ENCODE measurements around the gene GLIS2. TPM values are rescaled to one million over a fixed set of nuclear protein-coding genes. Genes with fewer than 3 reads are reported as not detected.

The GLIS2 gene
- 1.0 and 2.1 TPM in 2 replicates for total RNA-seq

DNA sequence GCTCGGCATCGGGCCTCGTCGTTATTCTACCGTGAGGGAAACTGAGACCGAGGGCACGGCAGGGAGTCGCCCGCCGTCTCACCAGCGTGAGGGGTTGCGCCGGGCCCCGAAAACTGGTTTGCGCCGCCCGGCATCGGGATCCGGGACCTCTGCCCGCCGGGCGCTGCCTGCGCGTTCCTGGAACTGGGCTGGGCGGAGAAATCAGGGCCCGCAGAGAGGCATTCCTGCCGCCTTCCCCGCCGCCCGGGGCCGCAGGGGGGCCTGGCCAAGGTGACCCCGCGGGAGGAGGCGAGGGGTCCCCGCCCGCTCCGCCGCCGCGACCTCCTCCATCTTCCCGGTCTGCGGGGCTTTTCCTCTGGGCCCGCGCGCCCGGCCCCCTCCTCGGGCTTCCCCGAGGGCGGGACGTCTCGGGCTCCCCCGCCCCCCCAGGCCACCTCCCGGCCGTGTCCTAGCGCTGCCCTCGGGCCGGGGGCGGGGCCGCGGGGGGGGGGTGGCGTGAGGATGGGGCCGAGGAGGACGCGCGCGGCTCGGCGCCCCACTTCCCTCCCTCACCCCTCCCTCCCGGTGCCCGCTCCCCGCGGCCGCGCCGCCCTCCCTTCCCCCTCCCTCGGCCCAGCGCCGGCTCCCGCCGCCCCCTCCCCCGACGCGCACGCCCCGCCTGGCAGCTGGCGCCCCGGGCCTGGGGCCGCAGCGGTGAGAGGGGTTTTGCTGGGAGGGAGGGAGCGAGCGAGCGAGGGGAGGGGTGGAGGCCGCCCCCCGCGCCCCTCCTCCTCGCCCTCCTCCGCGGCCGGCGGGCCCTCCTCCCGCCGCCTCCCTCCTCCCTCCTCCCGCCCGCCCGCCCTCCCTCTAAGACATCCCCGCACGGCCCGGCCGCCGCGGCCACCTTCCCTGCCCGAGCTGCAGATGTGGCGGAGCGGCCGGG is at the start of gene GLIS2:
Gene GLIS2, plus strand, starts transcription at position 882 of the 922 bp plus-strand sequence. CDS start 16,214 bp downstream, outside the sequence.

DNA sequence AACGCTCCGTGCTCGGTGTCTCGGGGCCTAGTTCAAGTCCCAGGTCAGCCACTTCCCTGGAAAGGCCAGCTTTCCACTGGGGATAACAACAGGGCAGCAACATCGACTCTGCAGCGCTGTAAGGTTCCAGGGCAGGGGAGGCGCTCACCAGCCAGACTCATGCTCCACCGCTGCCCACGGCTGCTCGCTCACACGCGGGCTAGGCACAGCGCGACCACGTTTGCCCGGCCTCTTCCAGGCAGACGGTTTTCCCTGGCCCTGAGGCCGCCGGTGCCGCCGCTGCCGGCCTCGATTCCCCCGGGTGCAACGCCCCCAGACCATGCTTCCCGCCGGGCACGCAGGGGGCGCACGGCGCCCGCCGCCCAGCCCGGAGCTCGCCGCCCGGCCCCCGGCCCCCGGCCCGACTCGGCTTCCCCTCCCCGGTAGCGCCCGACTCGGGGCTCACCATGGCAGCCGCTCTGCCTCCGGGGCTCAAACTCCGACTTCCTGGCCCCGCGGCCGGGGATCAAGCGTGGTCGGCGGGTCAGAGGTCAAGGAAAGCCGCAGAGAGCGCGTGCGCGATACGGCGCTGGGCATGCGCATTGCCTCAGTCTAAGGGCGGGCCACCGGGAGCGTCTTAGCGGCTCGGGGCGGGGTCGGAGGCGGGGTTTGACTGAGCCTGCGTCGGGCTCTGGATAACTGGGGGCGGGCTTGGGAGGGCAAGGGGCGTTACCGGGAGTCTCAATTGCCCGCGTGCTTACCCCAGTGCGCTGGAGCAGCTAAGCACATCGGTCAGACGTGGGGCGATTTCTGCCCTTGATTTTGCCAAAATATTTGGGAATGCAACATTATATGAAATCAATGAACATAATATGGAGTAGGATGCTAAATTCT is 35.2 kb downstream of the GLIS2 start, which contains the start of gene PAM16:
Gene PAM16, minus strand, starts transcription at position 535 of the 873 bp plus-strand sequence. Its CDS starts 87 bp downstream, at position 448.

DNA sequence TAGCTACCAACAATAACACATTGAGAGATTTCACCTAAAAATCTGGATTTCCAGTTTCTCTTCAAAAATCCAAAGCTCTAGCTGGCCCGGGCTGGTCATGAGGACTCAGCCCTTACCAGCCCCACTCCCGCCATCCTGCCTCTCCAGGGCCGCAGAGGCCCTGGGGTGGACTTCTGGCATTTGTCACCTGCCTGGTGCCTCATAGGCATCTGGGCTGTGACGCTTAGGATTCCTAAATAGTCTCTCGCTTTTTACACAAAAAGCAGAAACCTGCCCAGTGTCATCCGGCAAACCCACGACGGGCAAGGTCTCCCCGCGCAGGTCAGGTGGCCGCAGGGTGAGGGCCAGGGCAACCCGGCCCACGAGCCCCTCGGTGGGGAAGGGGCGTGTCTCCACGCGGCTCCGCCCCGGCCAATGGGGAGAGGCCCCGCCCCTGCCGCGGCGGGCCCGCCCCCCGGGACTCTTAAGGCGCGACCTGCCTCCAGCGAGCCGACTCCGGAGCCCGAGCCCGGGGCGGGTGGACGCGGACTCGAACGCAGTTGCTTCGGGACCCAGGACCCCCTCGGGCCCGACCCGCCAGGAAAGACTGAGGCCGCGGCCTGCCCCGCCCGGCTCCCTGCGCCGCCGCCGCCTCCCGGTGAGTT is 55.6 kb downstream of the GLIS2 start, which contains the start of gene VASN:
Gene VASN, plus strand, starts transcription at position 492 of the 644 bp plus-strand sequence. CDS start 9,030 bp downstream, outside the sequence.

Other genes with a start within 250 kb of the GLIS2 start
- gene ADCY9, start 199.6 kb upstream of the GLIS2 start, total RNA-seq = 7.4 and 10.3 TPM in 2 replicates
- gene SRL, start 74.0 kb upstream of the GLIS2 start, total RNA-seq = not detected in 2 replicates
- gene TFAP4, start 43.0 kb upstream of the GLIS2 start, total RNA-seq = 8.0 and 14.2 TPM in 2 replicates
- 67.8 and 97.0 TPM in 2 replicates for gene PAM16, start 35.3 kb downstream of the GLIS2 start, total RNA-seq
- gene VASN, start 55.8 kb downstream of the GLIS2 start, total RNA-seq = 7.8 and 12.6 TPM in 2 replicates
- gene CORO7, start 100.5 kb downstream of the GLIS2 start, total RNA-seq = 12.3 and 20.2 TPM in 2 replicates
- gene DNAJA3, start 109.8 kb downstream of the GLIS2 start, total RNA-seq = 53.5 and 69.5 TPM in 2 replicates
- 73.4 and 107 TPM in 2 replicates for gene NMRAL1, start 158.6 kb downstream of the GLIS2 start, total RNA-seq
- gene HMOX2, start 160.3 kb downstream of the GLIS2 start, total RNA-seq = 107 and 162 TPM in 2 replicates
- 38.1 and 39.1 TPM in 2 replicates for gene CDIP1, start 222.7 kb downstream of the GLIS2 start, total RNA-seq
- not detected in 2 replicates for gene C16orf96, start 240.3 kb downstream of the GLIS2 start, total RNA-seq